ENCODE measurements around the gene DISC1. TPM values are rescaled to one million over a fixed set of nuclear protein-coding genes. Genes with fewer than 3 reads are reported as not detected.

DISC1 gene
- polyA plus RNA-seq, 1 of the 3 experiments (the other 2 are of a cell fraction), result 1.7 TPM

DNA sequence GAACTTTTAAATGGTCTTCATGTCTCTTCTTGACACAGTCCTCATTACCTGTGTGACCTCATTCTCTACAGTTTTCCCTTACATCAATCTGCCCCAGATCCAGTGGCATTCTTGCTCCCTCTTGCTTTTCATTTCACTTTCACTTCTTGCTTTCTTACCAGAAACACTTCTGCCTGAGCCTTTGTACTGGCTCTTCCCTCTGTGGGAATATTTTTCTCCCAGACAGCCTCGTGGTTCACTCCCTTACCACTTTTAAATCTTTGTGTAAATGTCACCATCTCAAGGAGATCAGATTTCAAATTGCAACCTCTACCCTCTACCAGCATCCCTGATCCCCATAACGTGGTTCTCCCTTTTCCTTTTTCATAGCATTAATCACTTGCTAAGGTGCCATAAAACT is 73.2 kb downstream of the DISC1 start:
- no peak for TF ChIP-seq FOSL2 (IDR thresholded peaks at IDR 0.05; ENCODE audit: borderline replicate concordance, low read depth)
- no peak for TF ChIP-seq SMC3 (IDR thresholded peaks at IDR 0.05; ENCODE audit: low read depth, low read length)
- no peak for TF ChIP-seq MEF2A (IDR thresholded peaks at IDR 0.05; ENCODE audit: borderline replicate concordance, low read depth)
- no peak for TF ChIP-seq POLR2AphosphoS5 (IDR thresholded peaks at IDR 0.05; ENCODE audit: low read depth, low read length)
- TF ChIP-seq NFIC (IDR thresholded peaks at IDR 0.05; ENCODE audit: borderline replicate concordance), result no peak
- TF ChIP-seq, protein P1, sequence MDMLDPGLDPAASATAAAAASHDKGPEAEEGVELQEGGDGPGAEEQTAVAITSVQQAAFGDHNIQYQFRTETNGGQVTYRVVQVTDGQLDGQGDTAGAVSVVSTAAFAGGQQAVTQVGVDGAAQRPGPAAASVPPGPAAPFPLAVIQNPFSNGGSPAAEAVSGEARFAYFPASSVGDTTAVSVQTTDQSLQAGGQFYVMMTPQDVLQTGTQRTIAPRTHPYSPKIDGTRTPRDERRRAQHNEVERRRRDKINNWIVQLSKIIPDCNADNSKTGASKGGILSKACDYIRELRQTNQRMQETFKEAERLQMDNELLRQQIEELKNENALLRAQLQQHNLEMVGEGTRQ (IDR thresholded peaks at IDR 0.05; ENCODE audit: borderline replicate concordance, low read depth, low read length), result no peak
- no peak for TF ChIP-seq MXI1 (IDR thresholded peaks at IDR 0.05; ENCODE audit: low read depth, low read length)
- TF ChIP-seq TAF1 (IDR thresholded peaks at IDR 0.05; ENCODE audit: borderline replicate concordance, low read depth, low read length), result no peak
- TF ChIP-seq ELF1 (IDR thresholded peaks at IDR 0.05), result no peak
- no peak for TF ChIP-seq YY1 (IDR thresholded peaks at IDR 0.05; ENCODE audit: low read depth)
- no peak for TF ChIP-seq GABPA (IDR thresholded peaks at IDR 0.05; ENCODE audit: low read depth)
- no peak for TF ChIP-seq TEAD4 (IDR thresholded peaks at IDR 0.05; ENCODE audit: borderline replicate concordance, insufficient read depth)
- TF ChIP-seq, protein P2, sequence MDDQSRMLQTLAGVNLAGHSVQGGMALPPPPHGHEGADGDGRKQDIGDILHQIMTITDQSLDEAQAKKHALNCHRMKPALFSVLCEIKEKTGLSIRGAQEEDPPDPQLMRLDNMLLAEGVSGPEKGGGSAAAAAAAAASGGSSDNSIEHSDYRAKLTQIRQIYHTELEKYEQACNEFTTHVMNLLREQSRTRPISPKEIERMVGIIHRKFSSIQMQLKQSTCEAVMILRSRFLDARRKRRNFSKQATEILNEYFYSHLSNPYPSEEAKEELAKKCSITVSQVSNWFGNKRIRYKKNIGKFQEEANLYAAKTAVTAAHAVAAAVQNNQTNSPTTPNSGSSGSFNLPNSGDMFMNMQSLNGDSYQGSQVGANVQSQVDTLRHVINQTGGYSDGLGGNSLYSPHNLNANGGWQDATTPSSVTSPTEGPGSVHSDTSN (IDR thresholded peaks at IDR 0.05), result no peak
- WGBS (ENCODE audit: low lambda C conversion rate), result 53% methylated on average over 2 of the region's 2 CpGs
- Histone ChIP-seq H3K9me2 (no peaks in the 10 kb centered on the region; the same call in 1 of the 2 replicates), H3K27ac (ENCODE audit: low read depth in 2 of 2, low read length in 1 of 2) (no peak overlapping the region), H3K4me3 (ENCODE audit: low read depth in 2 of 2, low read length in 1 of 2) (no peak overlapping the region), H4K20me1 (ENCODE audit: insufficient read depth) (no peaks in the 10 kb centered on the region), H3K9me3 (no peaks in the 10 kb centered on the region), H3K9ac (no peak overlapping the region), H3K79me2 (ENCODE audit: insufficient read depth) (no peaks in the 10 kb centered on the region), H3K4me1 (ENCODE audit: control insufficient read depth in 1 of 2, insufficient read depth in 2 of 2, low read depth in 1 of 2, low read length in 1 of 2) (peaks cover 0 to 26% of the 10 kb centered on the region in 2 experiments; a peak in 2 of 4 replicates), H3K4me2 (no peak overlapping the region; the same call in 1 of the 2 replicates), H3K27me3 (ENCODE audit: insufficient read depth) (no peaks in the 10 kb centered on the region), H3F3A (replicated peaks; ENCODE audit: insufficient read depth) (no peaks in the 10 kb centered on the region), H2AFZ (ENCODE audit: low read depth) (no peak overlapping the region), H3K36me3 (replicated peaks in 1 of 2; ENCODE audit: control insufficient read depth in 1 of 2, insufficient read depth in 2 of 2, low read length in 1 of 2) (peaks cover 0 to 2% of the 10 kb centered on the region in 2 experiments)
- ChIA-PET CTCF (interaction anchor here (0.7 to 0.9 kb wide), 2 partner anchors 33 to 369 kb away, joined by 3 read pairs; no protein-coding TSS in a partner anchor), POLR2A (no interaction called here)
- no peak for DNase-seq

DNA sequence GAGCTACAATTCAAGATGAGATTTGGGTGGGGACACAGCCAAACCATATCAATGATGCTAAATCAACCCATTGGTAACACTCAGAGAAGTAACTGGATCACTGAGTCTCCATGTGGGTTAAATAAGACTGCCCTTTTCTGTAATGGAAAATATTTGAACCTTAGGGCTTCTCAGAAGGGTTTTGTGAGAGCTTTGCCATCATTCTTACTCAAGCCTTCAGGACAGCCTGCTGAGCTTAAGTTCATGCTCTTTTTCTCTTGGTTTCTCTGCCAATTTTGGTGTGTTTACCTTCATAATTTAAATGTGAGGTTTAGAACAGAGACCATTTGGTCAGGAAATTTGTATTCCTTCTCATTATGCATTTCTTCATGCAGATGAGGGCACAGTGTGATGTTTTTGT is 74.7 kb downstream of the DISC1 start:
- Histone ChIP-seq H3K4me3 (ENCODE audit: low read depth in 2 of 2, low read length in 1 of 2) (no peak overlapping the region), H3K9me3 (no peaks in the 10 kb centered on the region), H4K20me1 (ENCODE audit: insufficient read depth) (no peaks in the 10 kb centered on the region), H2AFZ (ENCODE audit: low read depth) (no peak overlapping the region), H3K27ac (ENCODE audit: low read depth in 2 of 2, low read length in 1 of 2) (no peak overlapping the region), H3K9me2 (no peaks in the 10 kb centered on the region; the same call in 1 of the 2 replicates), H3K4me2 (no peak overlapping the region), H3K79me2 (ENCODE audit: insufficient read depth) (no peaks in the 10 kb centered on the region), H3K9ac (no peak overlapping the region), H3K4me1 (ENCODE audit: control insufficient read depth in 1 of 2, insufficient read depth in 2 of 2, low read depth in 1 of 2, low read length in 1 of 2) (peaks cover 0 to 14% of the 10 kb centered on the region in 2 experiments; a peak in 2 of 4 replicates), H3K36me3 (replicated peaks in 1 of 2; ENCODE audit: control insufficient read depth in 1 of 2, insufficient read depth in 2 of 2, low read length in 1 of 2) (peaks cover 0 to 2% of the 10 kb centered on the region in 2 experiments), H3K27me3 (ENCODE audit: insufficient read depth) (no peaks in the 10 kb centered on the region), H3F3A (replicated peaks; ENCODE audit: insufficient read depth) (no peaks in the 10 kb centered on the region)
- ChIA-PET POLR2A (no interaction called here), CTCF (no interaction called here)
- DNase-seq, result no peak
- TF ChIP-seq MXI1 (IDR thresholded peaks at IDR 0.05; ENCODE audit: low read depth, low read length), result no peak
- TF ChIP-seq, protein P3, sequence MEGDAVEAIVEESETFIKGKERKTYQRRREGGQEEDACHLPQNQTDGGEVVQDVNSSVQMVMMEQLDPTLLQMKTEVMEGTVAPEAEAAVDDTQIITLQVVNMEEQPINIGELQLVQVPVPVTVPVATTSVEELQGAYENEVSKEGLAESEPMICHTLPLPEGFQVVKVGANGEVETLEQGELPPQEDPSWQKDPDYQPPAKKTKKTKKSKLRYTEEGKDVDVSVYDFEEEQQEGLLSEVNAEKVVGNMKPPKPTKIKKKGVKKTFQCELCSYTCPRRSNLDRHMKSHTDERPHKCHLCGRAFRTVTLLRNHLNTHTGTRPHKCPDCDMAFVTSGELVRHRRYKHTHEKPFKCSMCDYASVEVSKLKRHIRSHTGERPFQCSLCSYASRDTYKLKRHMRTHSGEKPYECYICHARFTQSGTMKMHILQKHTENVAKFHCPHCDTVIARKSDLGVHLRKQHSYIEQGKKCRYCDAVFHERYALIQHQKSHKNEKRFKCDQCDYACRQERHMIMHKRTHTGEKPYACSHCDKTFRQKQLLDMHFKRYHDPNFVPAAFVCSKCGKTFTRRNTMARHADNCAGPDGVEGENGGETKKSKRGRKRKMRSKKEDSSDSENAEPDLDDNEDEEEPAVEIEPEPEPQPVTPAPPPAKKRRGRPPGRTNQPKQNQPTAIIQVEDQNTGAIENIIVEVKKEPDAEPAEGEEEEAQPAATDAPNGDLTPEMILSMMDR (IDR thresholded peaks at IDR 0.05), result no peak
- TF ChIP-seq NFIC (IDR thresholded peaks at IDR 0.05; ENCODE audit: borderline replicate concordance), result no peak

Measured in SK-N-SH (cell line).